Measurements from ENCODE around the gene BMPR1A.

DNA sequence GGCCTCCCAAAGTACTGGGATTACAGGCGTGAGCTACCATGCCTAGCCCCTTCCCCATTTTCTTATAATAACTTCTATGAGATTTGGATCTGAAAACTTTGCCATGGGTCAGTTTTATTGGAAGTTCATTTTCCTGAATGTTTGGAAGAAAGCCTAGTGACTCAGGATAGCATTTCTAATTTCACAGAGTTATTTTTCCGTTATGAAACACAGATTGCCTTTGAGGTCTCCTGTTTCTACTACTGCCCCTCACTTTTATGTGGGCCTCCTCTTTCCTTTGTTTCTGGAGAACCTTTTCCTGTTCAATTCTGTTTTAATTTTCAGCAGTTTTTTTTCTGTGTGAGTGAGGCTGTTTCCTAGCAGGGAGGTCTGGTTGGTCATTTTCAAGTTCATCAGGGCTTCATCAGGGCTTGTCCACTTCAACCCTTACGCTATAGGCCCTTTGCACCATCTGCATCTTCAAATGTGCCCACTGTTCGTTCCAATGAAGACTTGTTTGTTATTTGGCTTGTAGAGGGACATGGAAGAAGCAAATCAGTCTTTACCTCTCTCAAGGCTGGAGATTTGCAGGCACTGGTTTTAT lies 58.7 kb downstream of the BMPR1A start:
- TF ChIP-seq FOXM1 (IDR thresholded peaks at IDR 0.05; ENCODE audit: borderline replicate concordance) (no peak), SP1 (IDR thresholded peaks at IDR 0.05) (no peak), FOXK2 (IDR thresholded peaks at IDR 0.05) (no peak), ARNT (IDR thresholded peaks at IDR 0.05) (no peak), FOXA1 (IDR thresholded peaks at IDR 0.05) (no peak), ELF4 (IDR thresholded peaks at IDR 0.05) (no peak), TARDBP (IDR thresholded peaks at IDR 0.05) (no peak), HDGF (IDR thresholded peaks at IDR 0.05; ENCODE audit: borderline replicate concordance) (no peak), BHLHE40 (IDR thresholded peaks at IDR 0.05; ENCODE audit: borderline replicate concordance) (no peak), SUZ12 (IDR thresholded peaks at IDR 0.05) (no peak), NFRKB (IDR thresholded peaks at IDR 0.05) (no peak), CTBP1 (IDR thresholded peaks at IDR 0.05; ENCODE audit: borderline replicate concordance) (no peak), LEF1 (IDR thresholded peaks at IDR 0.05; ENCODE audit: borderline replicate concordance) (no peak), ZNF384 (IDR thresholded peaks at IDR 0.05) (no peak)
